ENCODE data around the gene MAB21L2. TPM values are rescaled to one million over a fixed set of nuclear protein-coding genes. Genes with fewer than 3 reads are reported as not detected.
"Not testable (repeated sequence)": the region's sequence is repeated elsewhere in the genome, so short reads cannot be mapped to it uniquely, and the experiment has no call there.

The MAB21L2 gene
- total and polyA plus RNA-seq, 9 donors, result 0.10 TPM; not detected in 8

DNA sequence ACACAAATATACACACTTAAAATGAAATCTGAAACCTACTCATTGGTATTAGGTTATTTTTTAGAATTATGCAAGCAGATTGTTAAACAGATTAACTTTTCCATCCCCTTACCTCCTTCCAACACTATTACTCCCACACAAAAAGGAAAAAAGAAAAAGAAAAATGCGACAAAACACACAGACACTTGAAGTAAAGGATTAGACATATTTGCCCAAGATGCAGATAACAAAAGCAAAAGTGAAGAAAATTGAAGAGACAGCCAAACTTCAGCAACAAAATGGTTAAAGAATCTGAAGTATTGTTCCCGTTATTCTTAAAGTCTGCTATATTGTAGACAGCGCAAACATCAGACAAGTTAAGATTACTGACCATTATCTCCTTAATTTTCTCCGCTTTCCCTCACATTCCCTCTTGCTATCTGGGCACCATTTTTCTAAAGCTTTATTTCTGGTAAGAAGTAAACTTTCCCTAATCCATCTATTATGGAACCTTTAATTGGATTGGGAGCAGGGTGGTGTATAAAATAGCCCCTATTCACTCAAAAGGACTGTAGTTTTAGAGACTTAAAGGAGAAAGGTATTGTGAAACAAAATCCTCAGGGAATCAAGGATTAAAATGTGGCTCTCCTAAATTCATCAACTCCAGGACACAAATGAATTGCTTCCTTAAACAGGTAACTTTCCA, 34.7 kb upstream of the MAB21L2 start:
- Histone ChIP-seq H3K36me3 (no peaks in the 10 kb centered on the region), H3K4me1 (ENCODE audit: insufficient read depth) (no peaks in the 10 kb centered on the region), H3K9me3 (no peaks in the 10 kb centered on the region), H3K27ac (no peak overlapping the region), H3K27me3 (peaks cover 4% of the 10 kb centered on the region), H3K4me3 (no peak overlapping the region)
- TF ChIP-seq, protein P1, sequence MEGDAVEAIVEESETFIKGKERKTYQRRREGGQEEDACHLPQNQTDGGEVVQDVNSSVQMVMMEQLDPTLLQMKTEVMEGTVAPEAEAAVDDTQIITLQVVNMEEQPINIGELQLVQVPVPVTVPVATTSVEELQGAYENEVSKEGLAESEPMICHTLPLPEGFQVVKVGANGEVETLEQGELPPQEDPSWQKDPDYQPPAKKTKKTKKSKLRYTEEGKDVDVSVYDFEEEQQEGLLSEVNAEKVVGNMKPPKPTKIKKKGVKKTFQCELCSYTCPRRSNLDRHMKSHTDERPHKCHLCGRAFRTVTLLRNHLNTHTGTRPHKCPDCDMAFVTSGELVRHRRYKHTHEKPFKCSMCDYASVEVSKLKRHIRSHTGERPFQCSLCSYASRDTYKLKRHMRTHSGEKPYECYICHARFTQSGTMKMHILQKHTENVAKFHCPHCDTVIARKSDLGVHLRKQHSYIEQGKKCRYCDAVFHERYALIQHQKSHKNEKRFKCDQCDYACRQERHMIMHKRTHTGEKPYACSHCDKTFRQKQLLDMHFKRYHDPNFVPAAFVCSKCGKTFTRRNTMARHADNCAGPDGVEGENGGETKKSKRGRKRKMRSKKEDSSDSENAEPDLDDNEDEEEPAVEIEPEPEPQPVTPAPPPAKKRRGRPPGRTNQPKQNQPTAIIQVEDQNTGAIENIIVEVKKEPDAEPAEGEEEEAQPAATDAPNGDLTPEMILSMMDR (IDR thresholded peaks at IDR 0.05), result no peak
- no peak for TF ChIP-seq EP300 (IDR thresholded peaks at IDR 0.05)
- TF ChIP-seq POLR2A (IDR thresholded peaks at IDR 0.05), result no peak
- intact Hi-C loops (cut with DNase I), result no loop called here
- WGBS, 3 donors, result 80 to 89% (median 81%) methylated on average over 4 of the region's 4 CpGs
- no peak for DNase-seq

DNA sequence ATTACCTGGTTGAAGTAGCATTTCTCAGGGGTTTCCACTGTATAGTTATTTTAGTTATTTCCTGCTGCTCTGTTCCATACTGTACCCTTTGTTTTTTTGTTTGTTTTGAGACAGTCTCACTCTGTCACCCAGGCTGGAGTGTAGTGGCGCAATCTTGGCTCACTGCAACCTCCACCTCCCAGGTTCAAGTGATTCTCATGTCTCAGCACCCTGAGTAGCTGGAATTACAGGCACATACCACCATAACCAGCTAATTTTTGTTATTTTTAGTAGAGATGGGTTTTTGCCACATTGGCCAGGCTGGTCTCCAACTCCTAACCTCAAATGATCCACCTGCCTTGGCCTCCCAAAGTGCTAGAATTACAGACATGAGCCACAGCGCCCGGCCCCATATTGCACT, 24.1 kb upstream of the MAB21L2 start:
- H3K36me3 ChIP-seq; H3K9me3 ChIP-seq; H3K4me3 ChIP-seq; H3K27ac ChIP-seq; intact Hi-C loops (cut with DNase I); H3K27me3 ChIP-seq; H3K4me1 ChIP-seq (ENCODE audit: insufficient read depth); DNase-seq: not testable (repeated sequence)
- 96 to 99% (median 97%) methylated on average over 3 of the region's 3 CpGs for WGBS, 3 donors

DNA sequence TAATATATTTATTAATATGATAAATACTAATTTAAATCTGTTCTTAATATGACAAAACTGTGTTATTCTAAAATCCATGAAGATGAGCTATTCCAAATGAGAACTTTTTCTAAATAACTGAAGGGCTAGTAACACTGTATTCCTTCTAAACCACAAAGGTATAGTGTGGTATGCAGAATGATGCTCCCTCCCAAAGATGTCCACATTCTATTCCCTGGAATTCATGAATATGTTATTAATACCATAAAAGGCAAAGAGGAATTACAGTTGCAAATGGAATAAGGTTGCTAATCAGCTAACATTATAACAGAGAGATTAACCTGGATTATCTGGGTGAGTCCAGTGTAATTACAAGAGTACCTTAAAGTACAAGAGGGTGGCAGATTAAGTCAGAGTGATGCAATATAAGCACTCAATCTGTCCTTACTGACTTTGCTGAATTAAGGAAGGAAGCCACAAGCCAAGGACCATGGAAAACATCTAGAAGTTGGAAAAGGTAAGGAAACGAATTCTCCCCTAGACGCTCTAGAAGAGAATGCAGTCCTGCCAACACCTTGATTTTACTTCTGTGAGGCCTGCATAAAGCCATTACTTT, 20.7 kb upstream of the MAB21L2 start:
- WGBS, 3 donors, result 93 to 98% (median 97%) methylated on average over 2 of the region's 2 CpGs
- DNase-seq, result no peak
- no peak overlapping the region for H3K27ac ChIP-seq
- no peaks in the 10 kb centered on the region for H3K9me3 ChIP-seq
- no peak overlapping the region for H3K4me3 ChIP-seq
- intact Hi-C loops (cut with DNase I), result no loop called here
- H3K4me1 ChIP-seq (ENCODE audit: insufficient read depth), result no peaks in the 10 kb centered on the region
- H3K27me3 ChIP-seq, result no peaks in the 10 kb centered on the region
- no peaks in the 10 kb centered on the region for H3K36me3 ChIP-seq
- TF ChIP-seq EP300 (IDR thresholded peaks at IDR 0.05), result no peak

DNA sequence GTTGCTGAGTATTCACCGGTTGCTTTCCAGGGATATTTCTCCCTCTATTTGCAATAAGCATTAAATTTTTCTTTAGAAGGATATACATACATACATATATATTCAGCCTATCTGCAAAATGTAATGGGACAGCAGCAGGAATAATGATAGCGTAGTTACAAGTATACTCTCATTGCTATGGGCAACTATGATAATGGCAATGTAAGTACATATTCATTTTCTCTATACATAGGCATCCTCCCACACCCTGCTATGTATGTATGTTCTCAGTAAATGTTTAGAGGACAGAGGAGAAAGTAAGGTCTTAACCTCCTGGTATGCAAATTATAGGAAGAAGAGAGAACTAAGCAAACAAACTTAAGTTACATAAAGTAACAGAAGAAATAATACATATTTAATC, 19.7 kb upstream of the MAB21L2 start:
- TF ChIP-seq POLR2A (IDR thresholded peaks at IDR 0.05), result no peak
- TF ChIP-seq, protein P1 (IDR thresholded peaks at IDR 0.05), result no peak
- TF ChIP-seq EP300 (IDR thresholded peaks at IDR 0.05), result no peak
- no peak for DNase-seq
- Histone ChIP-seq H3K27ac (no peak overlapping the region), H3K9me3 (no peaks in the 10 kb centered on the region), H3K4me1 (ENCODE audit: insufficient read depth) (no peaks in the 10 kb centered on the region), H3K4me3 (no peak overlapping the region), H3K27me3 (no peaks in the 10 kb centered on the region), H3K36me3 (no peaks in the 10 kb centered on the region)
- intact Hi-C loops (cut with DNase I), result no loop called here
- WGBS, 3 donors, result 98 to 99% (median 99%) methylated on average over 2 of the region's 2 CpGs

DNA sequence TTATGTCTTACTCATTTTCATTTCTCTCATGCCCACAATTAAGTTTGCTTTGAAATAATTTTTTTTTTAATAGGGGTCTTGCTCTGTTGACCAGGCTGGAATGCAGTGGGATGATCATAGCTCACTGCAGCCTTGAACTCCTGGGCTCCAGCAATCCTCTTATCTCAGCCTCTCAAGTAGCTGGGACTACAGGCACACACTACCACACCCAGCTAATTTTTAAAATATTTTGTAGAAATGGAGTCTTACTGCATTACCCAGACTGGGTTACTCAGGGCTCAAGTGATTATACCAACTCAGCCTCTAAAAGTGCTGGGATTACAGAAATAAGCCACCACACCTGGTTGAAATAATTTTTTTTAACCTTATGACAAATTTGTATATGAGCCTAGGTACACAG, 19.2 kb upstream of the MAB21L2 start:
- no peak for DNase-seq
- Histone ChIP-seq H3K9me3 (no peaks in the 10 kb centered on the region), H3K4me1 (ENCODE audit: insufficient read depth) (no peaks in the 10 kb centered on the region), H3K4me3 (no peak overlapping the region), H3K27me3 (no peaks in the 10 kb centered on the region), H3K27ac (no peak overlapping the region), H3K36me3 (no peaks in the 10 kb centered on the region)
- TF ChIP-seq POLR2A (IDR thresholded peaks at IDR 0.05) (no peak), EP300 (IDR thresholded peaks at IDR 0.05) (no peak)
- TF ChIP-seq, protein P1 (IDR thresholded peaks at IDR 0.05), result no peak
- intact Hi-C loops (cut with DNase I), result no loop called here

DNA sequence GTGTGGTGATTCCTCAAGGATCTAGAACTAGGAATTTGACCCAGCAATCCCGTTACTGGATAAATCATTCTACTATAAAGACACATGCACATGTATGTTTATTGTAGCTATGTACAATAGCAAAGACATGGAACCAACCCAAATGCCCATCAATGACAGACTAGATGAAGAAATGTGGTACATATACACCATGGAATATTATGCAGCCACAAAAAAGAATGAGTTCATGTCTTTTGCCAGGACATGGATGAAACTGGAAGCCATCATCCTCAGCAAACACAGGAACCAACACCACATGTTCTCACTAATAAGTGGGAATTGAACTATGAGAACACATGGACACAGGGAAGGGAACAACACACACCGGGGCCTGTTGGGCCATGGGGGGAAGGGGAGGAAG, 17.0 kb upstream of the MAB21L2 start:
- H3K4me1 ChIP-seq (ENCODE audit: insufficient read depth); H3K27ac ChIP-seq; H3K36me3 ChIP-seq; H3K4me3 ChIP-seq; H3K9me3 ChIP-seq; DNase-seq; intact Hi-C loops (cut with DNase I); H3K27me3 ChIP-seq: not testable (repeated sequence)
- 94 to 97% (median 96%) methylated on average over 2 of the region's 2 CpGs for WGBS, 3 donors
